NOMO-1 treated with dmso at 0.1 percent for 144 hours (cell line): ENCODE measurements around the gene RP9.
"Not testable (repeated sequence)": the region's sequence is repeated elsewhere in the genome, so short reads cannot be mapped to it uniquely, and the experiment has no call there.

Experiments
- DNase-seq: peaks from one replicate; lab custom pipeline; 2025; ENCODE audit not compliant: unreplicated experiment; lab: John Stamatoyannopoulos, UW

Gene RP9

DNA sequence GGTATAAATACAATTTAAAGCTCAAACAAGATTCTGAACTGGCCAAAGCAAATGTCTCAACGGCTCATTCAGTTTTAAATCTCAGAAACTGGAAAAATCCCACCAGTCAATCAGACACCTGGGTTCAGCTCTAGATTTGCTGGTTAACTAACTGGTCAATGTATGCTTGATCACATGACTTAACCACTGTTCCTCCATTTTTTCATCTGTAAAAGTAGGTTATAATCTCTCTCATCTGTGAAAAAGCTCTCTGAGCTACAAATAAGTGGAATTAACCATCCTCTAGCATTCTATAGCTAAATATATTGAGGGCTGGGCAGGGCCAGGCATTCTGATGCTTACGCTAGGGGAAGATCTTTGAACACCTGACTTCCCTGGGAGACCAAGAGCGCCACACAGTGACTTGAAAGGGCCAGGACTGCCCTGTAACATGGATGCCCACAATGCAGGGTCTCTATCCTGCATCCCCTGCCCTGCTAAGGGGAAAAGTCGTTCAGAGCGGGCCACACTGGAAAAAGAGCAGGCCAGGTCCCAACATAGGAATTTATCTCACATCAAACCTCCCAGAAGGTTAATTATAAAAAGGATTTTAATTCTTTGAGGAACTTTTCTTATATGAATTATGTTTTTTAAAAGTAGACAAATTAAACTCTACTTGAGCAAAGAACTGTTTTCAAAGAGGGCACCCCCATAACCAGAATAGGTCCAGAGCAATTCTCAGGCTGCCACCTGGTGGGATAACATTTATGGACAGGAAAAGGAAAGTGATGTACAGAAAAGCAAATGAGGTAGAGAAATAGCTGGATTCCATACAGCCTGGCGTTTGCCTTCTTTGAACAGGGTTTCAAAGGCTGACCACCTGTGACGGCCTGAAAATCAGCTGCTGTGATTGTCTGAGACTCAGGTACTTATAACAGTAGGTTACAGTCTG lies 1.8 kb downstream of the RP9 start:
- no peak for DNase-seq

DNA sequence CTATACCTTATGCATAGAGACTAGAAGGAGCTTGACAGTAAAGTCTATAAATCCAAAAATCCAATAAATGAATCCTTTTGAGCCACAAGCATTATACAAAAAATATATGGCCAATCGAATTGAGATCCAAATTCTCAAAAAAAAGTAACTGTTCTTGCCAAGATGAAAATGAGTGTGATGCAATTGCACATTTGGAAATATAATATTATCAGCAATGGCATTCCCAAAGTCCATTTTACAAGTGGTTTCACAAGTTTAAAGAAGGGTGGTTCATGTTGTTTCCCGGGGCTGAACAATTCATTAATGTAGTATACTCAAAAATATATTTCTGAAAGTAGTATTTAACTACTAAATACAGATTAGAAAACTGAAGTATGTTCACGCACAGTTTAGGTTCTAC lies 7.3 kb downstream of the RP9 start:
- no peak for DNase-seq

DNA sequence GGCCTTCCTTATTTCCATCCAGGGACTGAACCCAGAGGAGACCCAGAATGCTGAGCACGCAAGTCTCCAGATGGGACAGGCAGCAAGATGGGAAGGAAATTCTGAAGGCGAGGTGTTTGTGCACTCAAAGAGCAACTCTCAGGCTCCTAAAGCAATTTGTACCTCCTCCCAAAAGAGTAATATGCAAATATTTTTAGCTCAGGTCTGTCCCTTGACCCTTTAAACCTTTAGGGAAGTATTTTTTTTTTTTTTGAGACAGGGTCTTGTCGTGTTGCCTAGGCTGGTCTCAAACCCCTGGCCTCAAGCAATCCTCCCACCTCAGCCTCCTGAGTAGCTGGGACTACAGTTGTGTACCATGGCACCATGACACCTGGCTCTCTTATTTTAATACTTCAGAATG lies 8.4 kb downstream of the RP9 start:
- DNase-seq, result no peak

DNA sequence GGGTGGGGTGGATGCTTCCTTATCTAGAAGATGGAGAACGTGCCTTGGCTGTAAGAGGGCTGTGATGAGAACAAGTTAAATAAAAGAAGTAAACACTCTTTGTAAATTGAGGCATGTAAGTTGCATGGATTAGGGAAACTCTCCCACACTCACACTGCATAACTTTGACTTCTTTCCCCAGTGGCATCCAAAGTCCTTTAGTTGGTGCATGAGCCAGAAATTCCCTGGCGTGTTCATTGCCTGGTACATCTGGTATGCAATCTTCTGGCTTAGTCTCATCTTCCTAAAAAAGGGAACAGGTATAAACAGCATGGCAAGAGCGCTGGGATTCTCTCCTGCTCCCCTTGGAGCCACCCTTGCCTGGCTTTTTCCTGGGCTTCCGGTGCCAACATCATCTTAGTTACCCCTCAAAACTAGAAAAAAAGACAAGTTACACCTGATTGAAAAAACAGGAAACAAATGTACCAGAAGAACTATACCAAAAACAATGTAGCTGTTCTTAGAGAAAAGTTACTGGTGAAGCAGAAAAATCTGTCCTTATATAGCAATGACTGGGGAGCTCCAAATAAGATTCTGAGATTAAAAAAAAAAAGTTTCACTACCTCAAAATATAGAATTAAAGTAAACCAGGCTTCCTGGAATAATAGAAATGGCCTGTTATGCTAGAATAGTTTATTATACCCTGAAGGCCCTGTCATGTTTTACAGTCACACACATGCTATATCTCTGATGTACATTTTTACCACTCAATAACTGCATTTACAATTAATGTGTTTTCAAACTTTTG lies 9.9 kb downstream of the RP9 start:
- DNase-seq, result no peak

DNA sequence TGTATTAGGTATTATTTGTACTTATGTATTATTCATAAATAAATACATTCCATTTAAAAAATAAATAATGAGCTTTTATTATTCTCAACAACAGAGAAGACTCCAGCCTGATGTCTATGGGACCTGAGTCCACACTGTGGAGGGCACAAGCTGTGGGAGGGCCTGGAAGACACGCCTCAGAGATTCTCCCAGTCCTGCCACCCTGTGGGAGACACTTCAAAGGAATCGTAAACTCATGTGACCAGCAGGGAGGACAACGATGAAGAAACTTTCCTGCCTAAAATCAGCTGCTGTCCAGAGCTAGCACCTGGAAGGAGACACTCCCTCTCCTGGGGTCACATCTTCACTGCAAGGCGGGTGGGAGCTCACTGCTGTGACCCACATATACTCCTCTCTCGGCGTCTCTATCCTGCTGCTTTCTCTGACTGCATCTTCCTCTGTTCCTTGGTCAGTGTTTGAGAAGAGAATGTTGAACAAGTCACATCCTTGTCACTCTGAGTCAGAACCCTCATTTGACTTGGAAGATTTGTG lies 14.4 kb downstream of the RP9 start:
- DNase-seq, result not testable (repeated sequence)

DNA sequence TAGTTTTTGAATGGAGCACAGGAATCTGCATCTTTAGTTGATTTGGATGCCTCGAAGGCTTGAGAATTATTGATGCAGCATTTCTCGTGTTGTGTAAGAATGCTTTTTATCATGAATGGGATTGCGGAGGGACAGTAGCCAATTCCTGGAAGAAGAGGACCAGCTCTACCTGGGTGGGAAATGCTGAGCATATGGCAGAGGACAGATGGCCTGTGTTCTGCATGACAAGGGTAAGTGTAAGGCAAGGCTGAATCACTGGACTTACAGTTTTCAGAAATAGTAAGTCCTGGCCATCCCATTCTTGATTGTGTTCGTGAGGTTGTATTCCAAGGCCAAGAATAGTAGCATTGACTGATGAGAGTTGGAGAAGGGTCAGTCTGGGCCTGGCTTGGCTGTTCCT lies 15.9 kb downstream of the RP9 start:
- no peak for DNase-seq

DNA sequence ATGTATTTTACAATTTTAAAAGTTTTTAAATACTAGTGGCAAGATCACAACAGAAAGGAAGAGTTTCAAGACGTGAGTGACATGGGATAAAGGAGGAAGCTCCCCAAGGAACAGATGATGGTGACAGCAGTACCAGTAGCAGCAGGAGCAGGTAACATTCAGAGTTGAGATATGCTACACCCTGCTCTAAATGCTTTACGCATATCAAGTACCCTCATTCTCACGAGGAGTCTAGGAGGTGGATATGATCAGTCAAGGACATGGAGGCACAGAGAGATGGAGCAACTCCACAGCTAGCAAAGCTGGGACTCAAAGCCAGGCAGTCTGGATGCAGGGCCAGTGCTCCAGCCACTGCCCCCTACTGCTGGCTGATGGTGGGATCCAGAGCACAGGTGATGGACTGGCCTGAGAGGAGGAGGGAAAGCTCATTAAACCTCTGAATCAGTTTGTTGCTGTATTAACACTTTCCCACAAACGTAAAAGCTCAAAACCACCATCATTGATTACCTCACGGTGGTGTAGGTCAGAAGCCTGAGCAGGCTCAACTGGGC lies 17.5 kb downstream of the RP9 start:
- DNase-seq, result no peak

DNA sequence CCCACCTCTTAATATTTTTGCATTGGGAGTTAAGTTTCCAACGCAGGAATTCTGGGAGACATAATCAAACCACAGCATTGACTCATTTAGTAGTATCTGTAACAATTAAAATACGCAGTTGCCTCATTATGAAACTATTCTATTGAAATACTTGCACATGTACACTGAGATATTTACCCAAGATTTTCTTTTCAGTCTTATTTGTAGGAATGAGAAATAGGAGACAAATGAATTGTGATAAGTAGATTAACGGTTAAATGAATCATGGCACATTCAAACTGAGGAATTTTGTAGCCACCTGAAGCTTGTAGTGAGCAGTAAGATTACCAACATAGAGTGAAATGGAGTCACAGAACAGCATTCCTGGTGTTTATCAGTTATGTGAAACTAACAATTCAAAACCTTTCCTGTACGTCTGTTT lies 18.1 kb downstream of the RP9 start:
- no peak for DNase-seq

DNA sequence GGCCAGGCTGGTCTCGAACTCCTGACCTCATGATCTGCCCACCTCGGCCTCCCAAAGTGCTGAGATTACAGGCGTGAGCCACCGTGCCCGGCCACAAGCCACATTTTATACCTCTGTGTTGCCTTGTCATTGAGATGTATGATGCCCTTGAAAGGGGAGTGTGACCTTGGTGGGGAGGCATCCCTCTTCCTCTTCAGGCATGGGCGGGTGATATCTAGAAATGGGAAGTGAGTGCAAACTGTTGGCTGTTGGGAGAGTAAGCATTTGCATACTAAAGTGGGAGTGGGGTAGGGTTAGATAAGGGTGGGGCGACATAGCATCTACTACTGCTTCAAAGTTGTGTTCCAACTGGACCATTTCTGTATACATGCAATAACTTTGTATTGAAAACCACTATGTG lies 20.1 kb downstream of the RP9 start:
- DNase-seq, result no peak

DNA sequence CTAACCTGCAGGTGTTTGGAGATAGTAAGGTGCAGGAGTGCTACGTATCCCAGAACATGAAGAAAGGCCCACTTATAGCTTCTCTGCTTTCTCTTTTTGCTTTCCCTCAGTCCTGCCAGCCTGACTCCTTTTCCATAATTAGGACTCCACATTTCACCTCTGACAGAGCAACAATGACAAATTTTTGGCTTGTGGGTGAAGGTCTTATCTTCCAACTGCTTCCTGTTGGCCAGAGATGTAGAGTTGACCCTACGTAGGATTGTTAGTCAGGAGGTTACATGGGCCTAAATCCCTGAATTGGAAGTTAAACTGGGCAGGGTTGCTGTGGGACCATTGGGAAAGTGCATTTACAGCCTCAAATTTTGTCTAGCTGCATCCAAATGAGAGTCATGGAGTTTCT lies 21.3 kb downstream of the RP9 start:
- DNase-seq, result no peak

DNA sequence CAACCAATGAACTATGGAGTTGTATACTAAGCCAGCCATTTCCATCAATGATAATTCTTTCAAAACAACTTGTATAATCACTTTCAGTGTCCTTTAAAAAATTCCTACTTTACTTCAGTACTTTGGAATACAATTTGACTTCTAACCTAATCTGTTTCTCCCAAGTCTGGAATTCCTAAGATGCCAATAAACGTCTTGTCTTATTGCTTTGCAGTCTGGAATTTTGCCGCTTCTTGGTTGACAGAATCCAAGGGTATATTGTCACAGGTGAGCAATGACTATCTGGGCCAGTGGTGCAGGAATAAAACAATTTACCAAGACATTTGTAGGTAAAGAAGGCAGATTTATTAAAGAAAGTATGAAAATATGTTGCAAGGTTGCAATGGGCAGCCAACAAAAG lies 21.8 kb downstream of the RP9 start:
- no peak for DNase-seq

DNA sequence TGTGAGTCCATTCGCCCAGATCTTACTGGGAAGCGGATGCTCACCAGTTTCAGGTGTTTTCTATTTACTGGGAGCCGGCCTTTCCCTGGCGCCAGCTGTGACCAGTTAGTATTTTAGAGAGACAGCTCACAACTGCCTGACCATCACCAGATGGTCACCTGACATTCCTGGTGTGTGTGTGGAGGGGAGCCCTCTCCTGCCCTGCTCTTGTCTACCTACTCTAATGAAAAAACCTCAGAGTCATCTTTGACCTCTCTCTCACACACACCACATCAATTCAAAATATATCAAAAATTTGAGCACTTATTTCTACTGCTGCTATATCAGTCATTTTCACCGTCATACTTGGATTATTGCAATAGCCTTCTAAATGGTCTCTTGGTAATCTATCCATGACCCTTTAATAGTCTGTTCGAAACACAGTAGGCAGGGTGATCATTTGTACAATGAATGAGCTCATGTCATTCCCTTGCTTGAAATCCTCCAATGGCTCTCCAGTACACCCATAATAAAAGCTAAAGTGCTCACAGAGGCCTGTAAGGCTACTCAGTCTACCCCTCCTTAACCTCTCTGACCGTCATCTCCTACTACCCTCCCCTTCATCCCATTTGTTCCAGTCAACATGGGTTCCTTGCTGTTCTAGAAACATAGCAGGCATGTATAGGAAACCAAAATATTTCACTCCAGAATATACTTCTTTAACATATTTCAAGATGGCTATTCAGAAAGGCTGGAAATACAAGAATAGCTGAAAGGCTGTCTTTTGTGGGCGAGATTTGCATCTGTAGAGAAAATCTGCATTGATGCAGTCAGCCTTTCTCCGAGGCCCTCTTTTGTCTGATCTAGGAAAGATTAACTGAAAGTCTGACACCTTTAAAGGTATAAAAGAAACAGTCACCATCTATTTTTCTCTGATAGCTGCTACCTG lies 29.2 kb downstream of the RP9 start:
- DNase-seq, result no peak

DNA sequence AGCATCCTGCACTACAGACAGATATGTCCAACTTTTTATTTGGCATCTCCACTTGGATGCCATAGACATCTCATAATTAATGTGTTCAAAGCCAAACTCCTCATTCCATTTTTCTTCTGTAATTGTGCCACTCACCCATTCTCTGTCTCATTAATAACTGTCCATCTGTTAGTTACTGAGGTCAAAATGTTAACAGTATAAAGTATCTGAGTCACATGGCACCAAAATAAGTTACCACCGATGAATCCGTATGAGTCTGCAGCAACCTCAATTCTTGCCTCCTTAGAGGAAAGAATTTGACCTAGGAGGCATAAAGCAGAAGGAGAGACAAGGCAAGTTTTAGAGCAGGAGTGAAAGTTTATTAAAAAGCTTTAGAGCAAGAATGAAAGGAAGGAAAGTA lies 30.1 kb downstream of the RP9 start:
- DNase-seq, result no peak

DNA sequence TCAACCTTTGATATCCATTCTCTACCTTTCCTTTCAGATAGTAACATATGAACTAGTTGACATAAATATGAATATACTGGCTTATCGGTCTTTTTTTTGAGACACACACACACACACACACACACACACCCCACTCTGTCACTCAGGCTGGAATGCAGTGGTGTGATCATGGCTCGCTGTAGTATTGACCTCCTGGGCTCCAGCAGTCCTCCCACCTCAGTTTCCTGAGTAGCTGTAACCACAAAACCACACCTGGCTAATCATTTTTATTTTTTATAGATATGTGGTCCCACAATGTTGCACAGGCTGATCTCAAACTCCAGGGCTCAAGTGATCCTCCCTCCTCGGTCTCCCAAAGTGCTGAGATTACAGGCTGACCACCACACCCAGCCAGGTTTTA lies 32.5 kb downstream of the RP9 start:
- DNase-seq, result no peak

DNA sequence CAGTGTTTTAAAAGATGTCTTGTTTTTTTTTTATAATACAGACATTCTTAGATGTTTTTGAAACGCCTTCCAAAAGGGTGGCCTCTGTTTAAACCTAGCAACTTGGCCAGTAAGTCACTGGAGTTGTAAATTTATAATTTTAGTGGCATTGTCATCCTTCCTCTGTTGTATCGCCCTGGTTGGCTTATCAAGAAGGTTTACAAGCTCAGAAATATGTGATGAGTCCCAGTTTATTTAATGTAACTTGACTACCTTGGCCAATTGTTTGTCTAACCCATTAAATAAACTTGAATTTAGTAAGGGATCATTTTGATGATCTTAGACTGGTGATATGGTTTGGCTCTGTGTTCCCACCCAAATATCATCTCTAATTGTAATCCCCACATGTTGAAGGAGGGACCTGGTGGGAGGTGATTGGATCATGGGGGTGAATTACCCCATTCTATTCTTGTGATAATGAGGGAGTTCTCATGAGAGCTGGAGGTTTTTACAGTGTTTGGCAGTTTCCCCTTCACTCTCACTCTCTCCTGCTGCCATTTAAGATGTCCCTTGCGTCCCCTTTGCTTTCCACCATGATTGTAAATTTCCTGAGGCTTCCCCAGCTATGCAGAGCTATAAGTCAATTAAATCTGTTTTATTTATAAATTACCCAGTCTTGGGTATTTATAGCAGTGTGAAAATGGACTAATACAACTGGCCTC lies 33.2 kb downstream of the RP9 start:
- DNase-seq, result no peak

DNA sequence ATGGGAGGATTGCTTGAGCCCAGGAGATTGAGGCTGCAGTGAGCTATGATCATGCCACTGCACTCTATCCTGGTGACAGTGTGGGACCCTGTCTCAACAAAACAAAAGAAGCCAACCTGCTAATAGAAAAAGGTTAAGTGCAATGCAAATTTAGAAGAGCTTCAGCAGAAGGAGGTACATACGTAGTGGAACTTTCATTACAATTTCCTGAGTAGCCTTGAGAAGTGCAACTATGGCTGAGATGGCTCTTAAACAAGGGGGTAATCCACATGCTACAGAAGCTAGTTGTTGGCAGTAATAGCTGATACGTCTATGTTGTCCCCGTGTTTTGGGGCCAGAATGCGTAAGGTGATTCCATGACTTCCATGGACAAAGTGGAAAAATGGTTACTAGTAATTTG lies 36.0 kb downstream of the RP9 start:
- no peak for DNase-seq

DNA sequence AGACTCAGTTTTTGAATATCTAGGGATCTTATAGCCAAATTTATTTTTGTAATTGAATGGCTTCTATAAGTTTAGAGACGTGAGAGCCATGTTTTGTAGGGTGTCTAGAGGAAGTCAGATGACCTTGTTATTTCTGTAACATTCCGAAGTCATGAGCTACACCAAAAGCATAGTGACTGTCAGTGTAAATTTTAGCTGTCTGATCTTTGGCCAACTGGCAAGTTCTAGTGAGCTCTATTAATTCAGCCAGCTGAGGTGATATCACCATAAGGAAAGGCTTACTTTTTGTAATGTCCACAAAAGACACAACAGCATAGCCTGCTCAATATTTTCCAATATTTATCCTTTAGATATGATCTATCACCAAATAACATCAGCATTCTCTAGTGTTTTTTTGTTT lies 36.7 kb downstream of the RP9 start:
- DNase-seq, result no peak

DNA sequence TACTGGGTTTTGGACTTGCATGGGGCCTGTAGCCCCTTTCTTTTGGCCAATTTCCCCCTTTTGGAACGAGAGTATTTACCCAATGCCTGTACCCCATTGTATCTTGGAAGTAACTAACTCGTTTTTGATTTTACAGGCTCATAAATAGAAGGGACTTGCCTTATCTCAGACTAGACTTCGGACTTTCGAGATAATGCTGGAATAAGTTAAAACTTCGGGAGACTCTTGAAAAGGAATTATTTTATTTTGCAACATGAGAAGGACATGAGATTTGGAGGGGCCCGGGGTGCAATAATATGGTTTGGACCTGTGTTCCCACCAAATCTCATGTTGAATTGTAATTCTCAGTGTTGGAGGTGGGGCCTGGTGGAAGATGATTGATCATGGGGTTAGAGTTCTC lies 38.4 kb downstream of the RP9 start:
- DNase-seq, result no peak

DNA sequence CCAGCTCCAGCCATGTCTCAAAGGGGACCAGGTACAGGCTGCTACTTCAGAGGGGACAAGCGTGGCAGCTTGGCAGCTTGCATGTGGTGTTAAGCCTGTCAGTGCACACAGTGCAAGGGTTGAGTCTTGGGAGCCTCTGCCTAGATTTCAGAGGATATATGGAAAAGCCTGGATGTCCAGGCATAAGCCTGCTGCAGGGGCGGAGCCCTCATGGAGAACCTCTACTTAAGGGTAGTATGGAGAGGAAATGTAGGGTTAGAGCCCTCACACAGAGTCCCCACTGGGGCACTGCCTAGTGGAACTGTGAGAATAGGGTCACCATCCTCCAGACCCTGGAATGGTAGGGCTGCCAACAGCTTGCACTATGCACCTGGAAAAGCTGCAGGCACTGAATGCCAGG lies 38.9 kb downstream of the RP9 start:
- DNase-seq, result no peak

DNA sequence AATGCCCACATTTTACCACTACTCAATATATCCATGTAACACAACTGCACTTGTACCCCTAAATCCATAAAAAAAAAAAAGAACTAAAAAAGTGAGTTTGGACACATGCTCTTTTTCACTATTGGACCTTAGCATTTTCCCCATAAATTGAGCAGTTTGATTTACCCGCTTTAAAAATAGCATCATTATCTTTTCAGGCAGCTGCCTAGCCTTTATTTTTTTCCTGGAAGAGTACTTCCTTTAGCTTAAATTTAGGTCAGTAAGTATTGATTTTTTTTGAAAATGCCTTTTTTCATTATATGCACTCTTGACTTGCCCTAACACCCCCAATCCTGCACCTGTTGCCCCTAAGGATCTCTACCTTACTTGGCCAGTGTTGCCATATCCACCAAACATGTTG lies 41.3 kb downstream of the RP9 start:
- DNase-seq, result no peak
